GM21825 (cell line): Measurements from ENCODE around the gene DAAM1.
A peak's percentile ranks its signal among the peaks of the same experiment; 100 is the strongest.

Source experiments
- ATAC-seq: cut with Tn5 transposase; IDR thresholded peaks from one replicate; pipeline ENCODE4 v1.9.1; 2021; ENCODE audit warnings: mild to moderate bottlenecking, moderate library complexity; ENCODE audit not compliant: unreplicated experiment

DAAM1 gene

GRCh38 chr14:59215757-59216156 lies 27.3 kb downstream of the DAAM1 start:
- ATAC-seq: no peak

- ATAC-seq: no peak
These were observed 28.5 kb downstream of the DAAM1 start for GRCh38 chr14:59217011-59217410.

- ATAC-seq: no peak
These were observed 33.1 kb downstream of the DAAM1 start for GRCh38 chr14:59221568-59221967.

- no peak for ATAC-seq
These were observed 35.9 kb downstream of the DAAM1 start for GRCh38 chr14:59224341-59224740.

GRCh38 chr14:59225281-59225680 lies 36.8 kb downstream of the DAAM1 start:
- no peak for ATAC-seq

GRCh38 chr14:59228421-59228820 lies 40.0 kb downstream of the DAAM1 start:
- ATAC-seq: no peak

GRCh38 chr14:59229653-59230406 lies 41.4 kb downstream of the DAAM1 start:
- ATAC-seq: no peak

GRCh38 chr14:59236195-59236594 lies 47.7 kb downstream of the DAAM1 start:
- no peak for ATAC-seq

GRCh38 chr14:59238216-59238615 lies 49.7 kb downstream of the DAAM1 start:
- no peak for ATAC-seq

GRCh38 chr14:59239022-59239421 lies 50.6 kb downstream of the DAAM1 start:
- ATAC-seq: no peak

- ATAC-seq: peak; percentile 78
These were observed 51.9 kb downstream of the DAAM1 start for GRCh38 chr14:59240356-59240755.

GRCh38 chr14:59241121-59241520 lies 52.7 kb downstream of the DAAM1 start:
- no peak for ATAC-seq

GRCh38 chr14:59243174-59243573 lies 54.7 kb downstream of the DAAM1 start:
- no peak for ATAC-seq

GRCh38 chr14:59244581-59244980 lies 56.1 kb downstream of the DAAM1 start:
- no peak for ATAC-seq

- ATAC-seq: peak; percentile 81
These were observed 57.4 kb downstream of the DAAM1 start for GRCh38 chr14:59245809-59246295.

- no peak for ATAC-seq
These were observed 58.1 kb downstream of the DAAM1 start for GRCh38 chr14:59246566-59246965.

- ATAC-seq: no peak
These were observed 59.5 kb downstream of the DAAM1 start for GRCh38 chr14:59247801-59248584.

GRCh38 chr14:59249029-59249428 lies 60.6 kb downstream of the DAAM1 start:
- ATAC-seq: no peak

GRCh38 chr14:59251811-59252771 lies 63.6 kb downstream of the DAAM1 start:
- ATAC-seq: no peak

GRCh38 chr14:59252772-59253500 lies 64.5 kb downstream of the DAAM1 start:
- ATAC-seq: no peak
